Right atrium auricular region (tissue), 2 donors: ENCODE measurements around the gene BST1. TPM values are rescaled to one million over a fixed set of nuclear protein-coding genes. Genes with fewer than 3 reads are reported as not detected.
"Not testable (repeated sequence)": the region's sequence is repeated elsewhere in the genome, so short reads cannot be mapped to it uniquely, and the experiment has no call there.

Experiments
- DNase-seq: peaks from one replicate; pipeline ENCODE4 v3.0.0-alpha.2; 2019; ENCODE audit warnings: low spot score
- H3K27ac ChIP-seq, 2 donors: fragments of 200-600 bp; sonication (generic); 1 replicate in 1 of 2; 2 replicates in 1 of 2; pipeline ENCODE4 v1.5.1; 2016 to 2019
- H3K27me3 ChIP-seq, 2 donors: fragments of 200-600 bp; sonication (generic); one replicate each; pipeline versions ENCODE4 v1.5.1 to v1.6.0; 2017 to 2019
- H3K36me3 ChIP-seq: fragments of 200-600 bp; sonication (generic); one replicate; pipeline ENCODE4 v1.5.1; 2016
- H3K4me1 ChIP-seq, 2 donors: fragments of 200-600 bp; sonication (generic); one replicate each; pipeline versions ENCODE4 v1.5.1 to v1.6.0; 2017 to 2019
- H3K4me3 ChIP-seq, 2 donors: fragments of 200-600 bp; sonication (generic); 1 replicate in 1 of 2; 2 replicates in 1 of 2; pipeline ENCODE4 v1.5.1; 2017 to 2019; ENCODE audit warnings: mild to moderate bottlenecking in 1 of 2, moderate library complexity in 1 of 2
- H3K9me3 ChIP-seq, 2 donors: fragments of 200-600 bp; sonication (generic); one replicate each; pipeline ENCODE4 v1.5.1; 2019
- total RNA-seq, 2 donors: library from RNA; depleted of rRNA; stranded (reverse); fragments of >200 nt; gene quantifications; one replicate each; pipeline ENCODE4 v1.1.0, GENCODE V29; 2016
- TF ChIP-seq, protein P1 (sequence below), 2 donors: fragments of 200-600 bp; sonication (generic); IDR thresholded peaks; one replicate each; pipeline ENCODE4 v1.5.1; 2019; ENCODE audit warnings: antibody characterized with exemption in 2 of 2

BST1 gene
- total RNA-seq, 2 donors from 2014 or later, result 9.5 to 10.2 TPM

DNA sequence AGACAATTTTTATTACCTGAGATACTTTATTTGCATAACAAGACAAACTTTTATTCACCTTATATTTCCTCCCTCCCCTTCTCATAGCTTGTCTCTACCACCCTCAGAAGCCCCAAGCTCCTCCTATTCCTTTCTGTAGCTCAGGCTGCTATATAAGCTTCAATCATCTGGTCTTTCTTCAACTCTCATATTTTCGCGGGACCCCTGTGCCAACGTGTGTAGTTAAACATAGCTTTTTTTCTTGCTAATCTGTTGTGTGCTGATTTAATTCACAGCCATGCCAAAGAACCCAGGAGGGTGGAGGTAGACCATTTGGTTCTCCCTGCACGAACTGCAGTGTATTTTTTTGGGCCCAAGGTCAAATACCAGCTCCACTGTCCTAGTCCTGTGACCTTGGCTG is 54.2 kb downstream of the BST1 start:
- Histone ChIP-seq H3K4me1 (peaks cover 0 to 17% of the 10 kb centered on the region in 2 donors), H3K27me3 (no peaks in the 10 kb centered on the region), H3K4me3 (no peak overlapping the region), H3K36me3 (no peaks in the 10 kb centered on the region), H3K27ac (no peak overlapping the region), H3K9me3 (no peaks in the 10 kb centered on the region)
- DNase-seq, result no peak
- TF ChIP-seq, protein P1, sequence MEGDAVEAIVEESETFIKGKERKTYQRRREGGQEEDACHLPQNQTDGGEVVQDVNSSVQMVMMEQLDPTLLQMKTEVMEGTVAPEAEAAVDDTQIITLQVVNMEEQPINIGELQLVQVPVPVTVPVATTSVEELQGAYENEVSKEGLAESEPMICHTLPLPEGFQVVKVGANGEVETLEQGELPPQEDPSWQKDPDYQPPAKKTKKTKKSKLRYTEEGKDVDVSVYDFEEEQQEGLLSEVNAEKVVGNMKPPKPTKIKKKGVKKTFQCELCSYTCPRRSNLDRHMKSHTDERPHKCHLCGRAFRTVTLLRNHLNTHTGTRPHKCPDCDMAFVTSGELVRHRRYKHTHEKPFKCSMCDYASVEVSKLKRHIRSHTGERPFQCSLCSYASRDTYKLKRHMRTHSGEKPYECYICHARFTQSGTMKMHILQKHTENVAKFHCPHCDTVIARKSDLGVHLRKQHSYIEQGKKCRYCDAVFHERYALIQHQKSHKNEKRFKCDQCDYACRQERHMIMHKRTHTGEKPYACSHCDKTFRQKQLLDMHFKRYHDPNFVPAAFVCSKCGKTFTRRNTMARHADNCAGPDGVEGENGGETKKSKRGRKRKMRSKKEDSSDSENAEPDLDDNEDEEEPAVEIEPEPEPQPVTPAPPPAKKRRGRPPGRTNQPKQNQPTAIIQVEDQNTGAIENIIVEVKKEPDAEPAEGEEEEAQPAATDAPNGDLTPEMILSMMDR (IDR thresholded peaks at IDR 0.05), result no peak

DNA sequence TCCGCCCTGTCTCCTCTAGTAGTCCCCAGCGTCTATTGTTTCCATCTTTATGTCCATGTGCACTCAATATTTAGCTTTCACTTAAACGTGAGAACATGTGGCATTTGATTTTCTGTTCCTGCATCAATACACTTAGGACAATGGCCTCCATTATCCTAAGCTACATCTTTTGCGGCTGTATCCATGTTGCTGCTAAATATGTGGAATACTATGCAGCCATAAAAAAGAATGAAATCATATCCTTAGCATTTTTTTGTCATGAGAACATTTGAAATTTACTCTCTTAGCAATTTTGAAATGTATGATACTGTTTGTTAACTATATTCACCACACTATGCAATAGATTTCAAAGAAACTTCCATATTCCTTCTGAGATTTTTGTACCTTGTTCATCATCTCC is 55.4 kb downstream of the BST1 start:
- Histone ChIP-seq H3K36me3 (no peaks in the 10 kb centered on the region), H3K4me3 (no peak overlapping the region), H3K4me1 (peaks cover 0 to 17% of the 10 kb centered on the region in 2 donors), H3K27ac (no peak overlapping the region), H3K9me3 (no peaks in the 10 kb centered on the region), H3K27me3 (no peaks in the 10 kb centered on the region)
- TF ChIP-seq, protein P1 (IDR thresholded peaks at IDR 0.05), result no peak
- DNase-seq, result no peak

- H3K4me3 ChIP-seq, H3K9me3 ChIP-seq, H3K27ac ChIP-seq, H3K27me3 ChIP-seq, H3K4me1 ChIP-seq, H3K36me3 ChIP-seq, DNase-seq: not testable (repeated sequence)
Observed at GRCh38 chr4:15762460-15762859, 59.6 kb downstream of the BST1 start.

DNA sequence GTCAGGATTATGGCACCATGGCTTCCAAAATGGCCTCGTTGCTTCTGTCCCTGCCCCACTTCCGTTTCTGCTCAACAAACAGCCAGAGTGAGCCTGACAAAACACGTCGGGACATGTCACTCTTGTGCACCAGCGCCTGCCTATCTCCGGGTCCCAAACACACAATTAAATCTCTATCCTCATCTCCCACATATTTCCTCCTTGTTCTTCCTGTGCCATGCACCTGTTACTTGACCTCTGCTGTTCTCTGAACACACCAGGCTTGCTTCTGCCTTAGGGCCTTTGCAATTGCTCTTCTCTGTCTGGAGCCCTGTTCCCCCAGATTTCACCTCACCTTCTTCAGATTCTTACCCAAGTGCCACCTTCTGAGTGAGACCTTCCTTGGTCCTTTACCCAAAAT is 62.5 kb downstream of the BST1 start:
- Histone ChIP-seq H3K4me1 (no peaks in the 10 kb centered on the region), H3K9me3 (no peaks in the 10 kb centered on the region), H3K27me3 (no peaks in the 10 kb centered on the region), H3K27ac (no peak overlapping the region), H3K4me3 (no peak overlapping the region), H3K36me3 (no peaks in the 10 kb centered on the region)
- DNase-seq, result no peak
- TF ChIP-seq, protein P1 (IDR thresholded peaks at IDR 0.05), result no peak

GRCh38 chr4:15765910-15766697 is 63.2 kb downstream of the BST1 start:
- Histone ChIP-seq H3K27ac (no peak overlapping the region), H3K36me3 (no peaks in the 10 kb centered on the region), H3K4me3 (no peak overlapping the region), H3K9me3 (no peaks in the 10 kb centered on the region), H3K4me1 (no peaks in the 10 kb centered on the region), H3K27me3 (no peaks in the 10 kb centered on the region)
- TF ChIP-seq, protein P1 (IDR thresholded peaks at IDR 0.05), result no peak
- DNase-seq, result no peak

- no peaks in the 10 kb centered on the region for H3K27me3 ChIP-seq
- H3K4me1 ChIP-seq, result no peaks in the 10 kb centered on the region
- no peak overlapping the region for H3K4me3 ChIP-seq
- H3K27ac ChIP-seq, result no peak overlapping the region
- no peak for DNase-seq
- H3K36me3 ChIP-seq, result no peaks in the 10 kb centered on the region
- H3K9me3 ChIP-seq, result no peaks in the 10 kb centered on the region
- TF ChIP-seq, protein P1 (IDR thresholded peaks at IDR 0.05), result no peak
Observed at GRCh38 chr4:15766821-15767220, 64.0 kb downstream of the BST1 start.
